ENCODE results near the gene THRSP.

DNA sequence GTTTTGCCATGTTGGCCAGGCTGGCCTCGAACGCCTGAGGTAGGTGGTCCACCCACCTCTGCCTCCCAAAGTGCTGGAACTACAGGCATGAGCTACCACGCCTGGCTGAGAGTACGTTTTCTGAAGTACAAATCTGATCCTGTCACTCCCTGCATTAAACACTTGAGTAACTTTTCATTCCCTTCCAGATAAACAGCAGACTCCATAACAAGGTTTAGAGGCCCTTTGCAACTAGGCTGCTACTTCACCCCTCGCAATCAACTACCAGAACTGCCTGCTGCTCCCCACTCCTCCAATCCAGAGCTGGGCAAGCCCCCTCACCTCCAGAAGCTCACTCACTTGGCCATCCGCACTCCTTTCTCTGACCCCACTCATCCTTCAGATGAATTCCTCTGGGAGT lies 42.0 kb upstream of the THRSP start:
- TF ChIP-seq, protein P1, sequence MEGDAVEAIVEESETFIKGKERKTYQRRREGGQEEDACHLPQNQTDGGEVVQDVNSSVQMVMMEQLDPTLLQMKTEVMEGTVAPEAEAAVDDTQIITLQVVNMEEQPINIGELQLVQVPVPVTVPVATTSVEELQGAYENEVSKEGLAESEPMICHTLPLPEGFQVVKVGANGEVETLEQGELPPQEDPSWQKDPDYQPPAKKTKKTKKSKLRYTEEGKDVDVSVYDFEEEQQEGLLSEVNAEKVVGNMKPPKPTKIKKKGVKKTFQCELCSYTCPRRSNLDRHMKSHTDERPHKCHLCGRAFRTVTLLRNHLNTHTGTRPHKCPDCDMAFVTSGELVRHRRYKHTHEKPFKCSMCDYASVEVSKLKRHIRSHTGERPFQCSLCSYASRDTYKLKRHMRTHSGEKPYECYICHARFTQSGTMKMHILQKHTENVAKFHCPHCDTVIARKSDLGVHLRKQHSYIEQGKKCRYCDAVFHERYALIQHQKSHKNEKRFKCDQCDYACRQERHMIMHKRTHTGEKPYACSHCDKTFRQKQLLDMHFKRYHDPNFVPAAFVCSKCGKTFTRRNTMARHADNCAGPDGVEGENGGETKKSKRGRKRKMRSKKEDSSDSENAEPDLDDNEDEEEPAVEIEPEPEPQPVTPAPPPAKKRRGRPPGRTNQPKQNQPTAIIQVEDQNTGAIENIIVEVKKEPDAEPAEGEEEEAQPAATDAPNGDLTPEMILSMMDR (IDR thresholded peaks at IDR 0.05), result no peak
- TF ChIP-seq POLR2A (IDR thresholded peaks at IDR 0.05; ENCODE audit: low read length) (no peak), MAFK (IDR thresholded peaks at IDR 0.05; ENCODE audit: partially characterized antibody) (no peak), CBX8 (IDR thresholded peaks at IDR 0.05) (no peak)

All from A549 (cell line).